ENCODE measurements around the gene AUTS2.

GRCh38 chr7:69692611-69693010, 94.3 kb downstream of the AUTS2 start:
- TF ChIP-seq CTCF (IDR thresholded peaks at IDR 0.05) = no peak
- TF ChIP-seq POLR2A (IDR thresholded peaks at IDR 0.05) = no peak
